Measurements from ENCODE around the gene SNPH.

The SNPH gene

GRCh38 chr20:1331801-1332453, 65.8 kb downstream of the SNPH start:
- DNase-seq (ENCODE audit: low read depth) = no peak
- TF ChIP-seq POLR2A (IDR thresholded peaks at IDR 0.05; ENCODE audit: extremely low read depth, insufficient read length) (no peak), MAX (IDR thresholded peaks at IDR 0.05; ENCODE audit: low read depth, low read length) (no peak), MYC (IDR thresholded peaks at IDR 0.05; ENCODE audit: low read depth, low read length) (no peak), CTCF (IDR thresholded peaks at IDR 0.05; ENCODE audit: low read depth, low read length) (no peak)
- H3K4me3 ChIP-seq (ENCODE audit: low read depth, low read length) = no peak overlapping the region

- no peak for DNase-seq (ENCODE audit: low read depth)
- H3K4me3 ChIP-seq (ENCODE audit: low read depth, low read length) = no peak overlapping the region
- TF ChIP-seq MAX (IDR thresholded peaks at IDR 0.05; ENCODE audit: low read depth, low read length) = no peak
- no peak for TF ChIP-seq CTCF (IDR thresholded peaks at IDR 0.05; ENCODE audit: low read depth, low read length)
- no peak for TF ChIP-seq MYC (IDR thresholded peaks at IDR 0.05; ENCODE audit: low read depth, low read length)
- TF ChIP-seq POLR2A (IDR thresholded peaks at IDR 0.05; ENCODE audit: extremely low read depth, insufficient read length) = no peak
These were observed 66.7 kb downstream of the SNPH start for GRCh38 chr20:1332749-1333300.

GRCh38 chr20:1333462-1334369, 67.6 kb downstream of the SNPH start:
- no peak overlapping the region for H3K4me3 ChIP-seq (ENCODE audit: low read depth, low read length)
- TF ChIP-seq CTCF (IDR thresholded peaks at IDR 0.05; ENCODE audit: low read depth, low read length) (no peak), MAX (IDR thresholded peaks at IDR 0.05; ENCODE audit: low read depth, low read length) (no peak), POLR2A (IDR thresholded peaks at IDR 0.05; ENCODE audit: extremely low read depth, insufficient read length) (no peak), MYC (IDR thresholded peaks at IDR 0.05; ENCODE audit: low read depth, low read length) (no peak)
- DNase-seq (ENCODE audit: low read depth) = no peak

GRCh38 chr20:1334370-1334731, 68.3 kb downstream of the SNPH start:
- no peak for DNase-seq (ENCODE audit: low read depth)
- TF ChIP-seq MYC (IDR thresholded peaks at IDR 0.05; ENCODE audit: low read depth, low read length) (no peak), CTCF (IDR thresholded peaks at IDR 0.05; ENCODE audit: low read depth, low read length) (no peak), POLR2A (IDR thresholded peaks at IDR 0.05; ENCODE audit: extremely low read depth, insufficient read length) (no peak), MAX (IDR thresholded peaks at IDR 0.05; ENCODE audit: low read depth, low read length) (no peak)

GRCh38 chr20:1334761-1335160, 68.7 kb downstream of the SNPH start:
- TF ChIP-seq MAX (IDR thresholded peaks at IDR 0.05; ENCODE audit: low read depth, low read length) (no peak), POLR2A (IDR thresholded peaks at IDR 0.05; ENCODE audit: extremely low read depth, insufficient read length) (no peak), CTCF (IDR thresholded peaks at IDR 0.05; ENCODE audit: low read depth, low read length) (peak; percentile 45), MYC (IDR thresholded peaks at IDR 0.05; ENCODE audit: low read depth, low read length) (no peak)
- peak; percentile 65 for DNase-seq (ENCODE audit: low read depth)
- H3K4me3 ChIP-seq (ENCODE audit: low read depth, low read length) = no peak overlapping the region

More at GRCh38 chr20:1334370-1334731, 68.3 kb downstream of the SNPH start:
- no peak overlapping the region for H3K4me3 ChIP-seq (ENCODE audit: low read depth, low read length)

Data from NB4 (cell line).